Posterior vena cava (tissue), 2 donors: ENCODE data around the gene SCYL1. TPM values are rescaled to one million over a fixed set of nuclear protein-coding genes. Genes with fewer than 3 reads are reported as not detected.
A peak's percentile ranks its signal among the peaks of the same experiment; 100 is the strongest.
"Not testable (repeated sequence)": the region's sequence is repeated elsewhere in the genome, so short reads cannot be mapped to it uniquely, and the experiment has no call there.

Source experiments
- DNase-seq: peaks from one replicate; pipeline ENCODE4 v3.0.0-alpha.2; 2020; ENCODE audit warnings: low spot score
- intact Hi-C, 2 donors: fragments of 100-400 bp; cut with DNase I; formaldehyde crosslinking; loops; one replicate each; pipeline versions ENCODE4 v1.14.1 to v1.14.2; 2022 to 2023
- total RNA-seq, 2 donors: library from RNA; stranded (reverse); fragmentation: NEBNext Ultra II Directional; extraction: Animal tissue kit (Norgen Biotek cat#: 25700); gene quantifications; one replicate each; pipeline ENCODE4 v1.2.1, GENCODE V29; 2021
- donor health status: DM: yes; HTN: yes; CAD: no.
- donor health status: DM: yes; HTN: yes; CAD: no.

SCYL1 gene
- total RNA-seq, 2 donors from 2014 or later = 66.3 to 74.3 TPM

GRCh38 chr11:65502555-65503367 lies 22.1 kb upstream of the SCYL1 start:
- DNase-seq = no peak
- intact Hi-C loops = no loop called here

- intact Hi-C loops = no loop called here
- DNase-seq = no peak
Measured at GRCh38 chr11:65503368-65503948, 21.4 kb upstream of the SCYL1 start.

DNA sequence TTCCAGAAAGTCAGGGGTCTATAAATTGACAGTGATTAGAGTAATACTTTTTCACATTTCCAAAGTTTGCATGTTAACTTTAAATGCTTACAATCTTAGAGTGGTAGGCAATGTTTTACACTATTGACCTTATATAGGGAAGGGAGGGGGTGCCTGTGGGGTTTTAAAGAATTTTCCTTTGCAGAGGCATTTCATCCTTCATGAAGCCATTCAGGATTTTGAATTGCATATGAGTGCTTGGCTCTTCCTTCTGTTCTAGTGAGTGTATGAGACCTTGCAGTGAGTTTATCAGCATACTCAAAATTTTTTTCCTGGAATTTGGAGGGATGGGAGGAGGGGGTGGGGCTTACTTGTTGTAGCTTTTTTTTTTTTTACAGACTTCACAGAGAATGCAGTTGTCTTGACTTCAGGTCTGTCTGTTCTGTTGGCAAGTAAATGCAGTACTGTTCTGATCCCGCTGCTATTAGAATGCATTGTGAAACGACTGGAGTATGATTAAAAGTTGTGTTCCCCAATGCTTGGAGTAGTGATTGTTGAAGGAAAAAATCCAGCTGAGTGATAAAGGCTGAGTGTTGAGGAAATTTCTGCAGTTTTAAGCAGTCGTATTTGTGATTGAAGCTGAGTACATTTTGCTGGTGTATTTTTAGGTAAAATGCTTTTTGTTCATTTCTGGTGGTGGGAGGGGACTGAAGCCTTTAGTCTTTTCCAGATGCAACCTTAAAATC lies 20.8 kb upstream of the SCYL1 start:
- intact Hi-C loops = no loop called here
- DNase-seq = no peak

- intact Hi-C loops = loop anchor here (5.0 kb wide), 2 partner anchors 33 to 78 kb away; no protein-coding TSS in a partner anchor
- DNase-seq = peak; percentile 40
Measured at GRCh38 chr11:65504674-65505465, 20.0 kb upstream of the SCYL1 start.

GRCh38 chr11:65505466-65506289 lies 19.2 kb upstream of the SCYL1 start:
- intact Hi-C loops = loop anchor here (5.0 kb wide), 2 partner anchors 33 to 78 kb away; no protein-coding TSS in a partner anchor
- peak; percentile 78 for DNase-seq

GRCh38 chr11:65506290-65506771 lies 18.6 kb upstream of the SCYL1 start:
- no peak for DNase-seq
- intact Hi-C loops = loop anchor here (5.0 kb wide), 2 partner anchors 34 to 79 kb away; no protein-coding TSS in a partner anchor

DNA sequence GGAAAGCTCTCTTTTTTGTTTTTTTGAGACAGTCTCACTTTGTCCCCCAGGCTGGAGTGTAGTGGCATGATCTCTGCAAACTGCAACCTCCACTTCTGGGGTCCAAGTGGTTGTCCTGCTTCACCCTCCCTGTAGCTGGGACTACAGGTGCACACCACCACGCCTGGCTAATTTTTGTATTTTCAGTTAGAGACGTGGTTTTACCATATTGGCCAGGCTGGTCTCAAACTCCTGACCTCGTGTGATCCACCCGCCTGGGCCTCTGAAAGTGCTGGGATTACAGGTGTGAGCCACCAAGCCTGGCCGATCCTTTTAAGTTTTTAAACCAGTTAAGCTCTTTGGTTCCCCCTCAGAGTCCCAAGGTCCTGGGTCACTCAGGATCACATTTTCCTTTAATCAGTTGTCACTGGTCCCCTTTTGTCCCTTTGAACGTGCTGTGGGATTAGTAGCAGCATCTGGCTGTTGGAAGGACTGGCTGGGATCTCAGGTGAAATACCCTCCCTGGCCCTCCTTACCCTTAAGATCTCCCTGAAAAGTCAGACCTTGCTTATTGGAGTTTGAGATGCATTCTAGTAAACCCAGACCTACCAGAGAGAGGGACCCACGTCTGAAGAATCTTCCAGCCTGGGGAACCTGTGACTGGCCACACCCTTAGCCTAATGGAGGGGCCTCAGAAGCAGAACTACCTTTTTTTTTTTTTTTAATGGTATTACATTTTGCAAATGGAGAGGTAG lies 17.9 kb upstream of the SCYL1 start:
- intact Hi-C loops = loop anchor here (5.0 kb wide), 2 partner anchors 35 to 80 kb away; no protein-coding TSS in a partner anchor
- peak; percentile 88 for DNase-seq

DNA sequence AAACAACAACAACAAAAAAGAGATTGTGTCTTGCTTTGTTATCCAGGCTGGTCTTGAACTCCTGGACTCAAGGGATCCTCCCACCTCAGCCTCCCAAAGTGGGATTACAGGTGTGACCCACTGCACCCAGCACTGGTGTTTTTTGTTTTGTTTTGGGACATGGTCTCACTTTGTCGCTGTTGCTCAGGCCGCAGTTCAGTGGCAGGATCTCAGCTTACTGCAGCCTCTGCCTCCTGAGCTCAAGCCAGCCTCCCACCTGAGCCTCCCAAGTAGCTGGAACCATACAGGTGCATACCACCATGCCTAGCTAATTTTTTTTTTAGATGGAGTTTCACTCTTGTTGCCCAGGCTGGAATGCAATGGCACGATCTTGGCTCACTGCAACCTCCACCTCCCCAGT lies 12.6 kb upstream of the SCYL1 start:
- intact Hi-C loops = not testable (repeated sequence)
- peak; percentile 70 for DNase-seq

DNA sequence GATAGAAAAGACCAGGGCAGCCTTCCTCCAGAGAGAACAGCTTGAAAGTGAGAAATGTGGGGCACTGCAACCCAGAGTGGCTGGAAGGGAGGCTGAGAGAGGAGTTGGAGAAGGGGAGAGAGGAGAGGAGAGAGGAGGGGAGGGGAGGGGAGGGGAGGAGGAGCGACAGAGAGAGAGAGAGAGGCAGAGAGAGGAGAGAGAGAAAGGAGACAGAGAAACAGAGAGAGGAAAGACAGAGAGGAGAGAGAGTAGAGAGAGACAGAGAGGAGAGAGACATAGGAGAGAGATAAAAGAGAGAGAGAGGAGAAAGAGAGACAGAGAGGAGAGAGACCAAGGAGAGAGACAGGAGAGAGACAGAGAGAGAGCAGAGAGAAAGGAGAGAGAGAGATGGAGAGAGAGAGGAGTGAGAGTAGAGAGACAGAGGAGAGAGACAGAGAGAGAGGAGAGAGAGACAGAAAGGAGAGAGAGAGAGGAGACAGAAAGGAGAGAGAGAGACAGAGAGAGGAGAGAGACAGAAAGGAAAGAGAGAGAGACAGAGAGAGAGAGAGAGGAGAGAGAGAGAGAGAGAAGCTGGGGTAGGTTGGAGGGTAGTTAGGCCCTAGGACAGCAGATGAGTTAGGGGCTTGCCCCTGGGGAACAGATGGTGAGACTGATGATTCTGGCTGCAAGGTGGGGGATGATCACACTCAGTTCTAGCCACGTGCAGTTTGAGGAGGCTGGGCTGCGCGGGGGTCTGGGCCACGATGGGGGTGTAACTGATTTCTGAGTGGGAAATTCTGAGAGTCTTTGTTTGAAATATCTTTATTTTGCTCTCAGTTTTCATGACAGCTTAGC lies 8.5 kb upstream of the SCYL1 start:
- peak; percentile 22 for DNase-seq
- intact Hi-C loops = no loop called here

- intact Hi-C loops = not testable (repeated sequence)
- DNase-seq = peak; percentile 50
Measured at GRCh38 chr11:65518941-65519549, 5.8 kb upstream of the SCYL1 start.

DNA sequence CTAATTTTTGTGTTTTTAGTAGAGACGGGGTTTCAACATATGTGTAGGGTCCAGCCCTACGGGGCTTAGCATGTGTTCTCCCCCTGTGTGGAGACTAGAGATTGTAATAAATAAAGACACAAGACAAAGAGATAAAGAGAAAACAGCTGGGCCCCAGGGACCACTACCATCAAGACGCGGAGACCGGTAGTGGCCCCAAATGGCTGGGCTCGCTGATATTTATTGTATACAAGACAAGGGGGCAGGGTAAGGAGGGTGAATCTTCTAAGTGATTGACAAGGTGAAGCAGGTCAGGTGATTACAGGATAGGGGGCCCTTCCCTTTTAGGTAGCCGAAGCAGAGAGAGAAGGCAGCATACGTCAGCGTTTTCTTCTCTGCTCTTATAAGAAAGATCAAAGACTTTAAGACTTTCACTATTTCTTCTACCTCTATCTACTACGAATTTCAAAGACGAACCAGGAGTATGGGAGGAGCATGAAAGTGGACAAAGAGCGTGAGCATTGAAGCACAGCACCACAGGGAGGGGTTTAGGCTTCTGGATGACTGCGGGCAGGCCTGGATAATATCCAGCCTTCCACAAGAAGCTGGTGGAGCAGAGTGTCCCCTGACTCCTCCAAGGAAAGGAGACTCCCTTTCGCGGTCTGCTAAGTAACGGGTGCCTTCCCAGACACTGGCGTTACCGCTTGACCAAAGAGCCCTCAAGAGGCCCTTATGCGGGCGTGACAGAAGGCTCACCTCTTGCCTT lies 2.9 kb upstream of the SCYL1 start:
- DNase-seq = peak; percentile 29
- intact Hi-C loops = not testable (repeated sequence)

GRCh38 chr11:65522718-65523630 lies 1.9 kb upstream of the SCYL1 start:
- DNase-seq = peak; percentile 50
- intact Hi-C loops = not testable (repeated sequence)

GRCh38 chr11:65523631-65523968 lies 1.3 kb upstream of the SCYL1 start:
- intact Hi-C loops = not testable (repeated sequence)
- peak; percentile 64 for DNase-seq

GRCh38 chr11:65524014-65524740 lies 706 bp upstream of the SCYL1 start:
- peak; percentile 86 for DNase-seq
- intact Hi-C loops = no loop called here
